SK-N-SH treated with all-trans-retinoic acid at 6 μM for 48 hours (cell line): ENCODE results near the gene SPG21.

ENCODE experiments used
- ATAC-seq: fragments of 200-7000 bp; cut with Tn5 transposase; 3 replicates; pipeline ENCODE4 v1.9.1; 2020; ENCODE audit warnings: mild to moderate bottlenecking, moderate library complexity
- ARNTL ChIP-seq: fragments of 450-650 bp; formaldehyde crosslinking; IDR thresholded peaks from 2 replicates; pipeline ENCODE4 v1.5.0; 2020; ENCODE audit warnings: low read depth, mild to moderate bottlenecking, moderate library complexity, borderline replicate concordance
- CREB5 ChIP-seq: fragments of 250-450 bp; sonication (Bioruptor Pico); IDR thresholded peaks from 2 replicates; pipeline ENCODE4 v1.5.1; 2020; ENCODE audit warnings: low read depth, mild to moderate bottlenecking, moderate library complexity
- CSDC2 ChIP-seq: fragments of 250-450 bp; sonication (Bioruptor Pico); IDR thresholded peaks from 2 replicates; pipeline ENCODE4 v1.5.0; 2020; ENCODE audit warnings: mild to moderate bottlenecking, moderate library complexity
- CSRNP3 ChIP-seq: fragments of 250-450 bp; sonication (Bioruptor Pico); IDR thresholded peaks from 2 replicates; pipeline ENCODE4 v1.5.1; 2021; ENCODE audit warnings: mild to moderate bottlenecking, moderate library complexity
- ISL1 ChIP-seq: fragments of 250-450 bp; sonication (Bioruptor Pico); IDR thresholded peaks from 2 replicates; pipeline ENCODE4 v2.1.2; 2022; ENCODE audit warnings: mild to moderate bottlenecking, moderate library complexity
- OSR1 ChIP-seq: fragments of 250-450 bp; sonication (Bioruptor Pico); IDR thresholded peaks from 2 replicates; pipeline ENCODE4 v1.8.0; 2022; ENCODE audit warnings: moderate library complexity, mild to moderate bottlenecking, inconsistent platforms
- PATZ1 ChIP-seq: fragments of 250-450 bp; sonication (Bioruptor Pico); IDR thresholded peaks from 2 replicates; pipeline ENCODE4 v1.8.0; 2020; ENCODE audit warnings: mild to moderate bottlenecking, moderate library complexity, borderline replicate concordance
- POU6F1 ChIP-seq: fragments of 250-450 bp; sonication (Bioruptor Pico); IDR thresholded peaks from 2 replicates; pipeline ENCODE4 v1.8.0; 2021; ENCODE audit warnings: low read depth, mild to moderate bottlenecking, moderate library complexity, borderline replicate concordance
- PPARA ChIP-seq: fragments of 250-450 bp; sonication (Bioruptor Pico); IDR thresholded peaks from 2 replicates; pipeline ENCODE4 v1.5.0; 2020; ENCODE audit warnings: mild to moderate bottlenecking, borderline replicate concordance
- RARB ChIP-seq: fragments of 250-450 bp; sonication (Bioruptor Pico); IDR thresholded peaks from 2 replicates; pipeline ENCODE4 v1.8.0; 2021; ENCODE audit warnings: mild to moderate bottlenecking, moderate library complexity
- TCF4 ChIP-seq: fragments of 250-450 bp; sonication (Bioruptor Pico); IDR thresholded peaks from 2 replicates; pipeline ENCODE4 v1.8.0; 2021; ENCODE audit warnings: mild to moderate bottlenecking, moderate library complexity, borderline replicate concordance
- TOX ChIP-seq: fragments of 250-450 bp; sonication (Bioruptor Pico); IDR thresholded peaks from 2 replicates; pipeline ENCODE4 v1.8.0; 2021; ENCODE audit warnings: mild to moderate bottlenecking, moderate library complexity, borderline replicate concordance
- TSHZ2 ChIP-seq: fragments of 250-450 bp; sonication (Bioruptor Pico); IDR thresholded peaks from 2 replicates; pipeline ENCODE4 v1.5.0; 2020; ENCODE audit warnings: mild to moderate bottlenecking, moderate library complexity
- ZC3H10 ChIP-seq: fragments of 250-450 bp; sonication (Bioruptor Pico); IDR thresholded peaks from 2 replicates; pipeline ENCODE4 v1.5.1; 2021; ENCODE audit warnings: mild to moderate bottlenecking, moderate library complexity
- ZFP3 ChIP-seq: fragments of 250-450 bp; sonication (Bioruptor Pico); IDR thresholded peaks from 2 replicates; pipeline ENCODE4 v1.5.0; 2020; ENCODE audit warnings: mild to moderate bottlenecking, moderate library complexity
- ZNF70 ChIP-seq: fragments of 450-650 bp; formaldehyde crosslinking; IDR thresholded peaks from 2 replicates; pipeline ENCODE4 v1.5.0; 2020; ENCODE audit warnings: mild to moderate bottlenecking, moderate library complexity
- ZNF8 ChIP-seq: fragments of 450-650 bp; formaldehyde crosslinking; IDR thresholded peaks from 2 replicates; pipeline ENCODE4 v1.5.0; 2020; ENCODE audit warnings: mild to moderate bottlenecking, moderate library complexity

SPG21 gene

GRCh38 chr15:65032801-65033537, 43.3 kb upstream of the SPG21 start:
- peak; percentile 66 for ATAC-seq
- no peak for TF ChIP-seq CSDC2 (CRISPR knock-in tag)
- no peak for TF ChIP-seq ZC3H10 (CRISPR knock-in tag)
- no peak for TF ChIP-seq ZFP3 (CRISPR knock-in tag)
- no peak for TF ChIP-seq TCF4
- no peak for TF ChIP-seq ISL1 (CRISPR knock-in tag)
- TF ChIP-seq CREB5: no peak
- no peak for TF ChIP-seq TSHZ2 (CRISPR knock-in tag)
- no peak for TF ChIP-seq OSR1
- TF ChIP-seq PPARA (CRISPR knock-in tag): no peak
- TF ChIP-seq, all 23 proteins: peak for 0

- TF ChIP-seq POU6F1 (CRISPR knock-in tag) (no peak), OSR1 (no peak), ZNF8 (CRISPR knock-in tag) (no peak), PATZ1 (CRISPR knock-in tag) (no peak), TSHZ2 (CRISPR knock-in tag) (no peak), TOX (CRISPR knock-in tag) (no peak), ISL1 (CRISPR knock-in tag) (no peak), RARB (no peak), CSRNP3 (CRISPR knock-in tag) (no peak), ZFP3 (CRISPR knock-in tag) (no peak), ZNF70 (CRISPR knock-in tag) (no peak), ARNTL (CRISPR knock-in tag) (no peak), TCF4 (no peak)
- ATAC-seq: no peak
Measured at GRCh38 chr15:65029736-65030208, 40.1 kb upstream of the SPG21 start.
